A673 (cell line): ENCODE measurements around the gene TIA1. TPM values are rescaled to one million over a fixed set of nuclear protein-coding genes. Genes with fewer than 3 reads are reported as not detected.

Experiments used
- BruUV-seq: library from RNA; stranded (reverse); fragments of 400-500 nt; replicated peaks from 2 replicates; lab custom pipeline; 2021; lab: Mats Ljungman, UMichigan
- CTCF ChIA-PET: fragments of 300-600 bp; sonication (Branson Sonifier 250); formaldehyde crosslinking; loops from one replicate; lab custom pipeline; 2022; ENCODE audit warnings: antibody characterized with exemption; lab: Charles Lee
- POLR2A ChIA-PET: fragments of 300-600 bp; sonication (Branson Sonifier 250); formaldehyde crosslinking; loops from one replicate; lab custom pipeline; 2022; ENCODE audit warnings: antibody characterized with exemption; ENCODE audit not compliant: low non-redundant PET; lab: Charles Lee
- DNase-seq: peaks from one replicate; pipeline ENCODE4 v3.0.0-alpha.2; 2015; ENCODE audit warnings: low spot score
- H3K27ac ChIP-seq: fragments of 200-600 bp; sonication (generic); 2 replicates; pipeline ENCODE4 v1.5.1; 2016; ENCODE audit warnings: mixed run types, low read depth, mild to moderate bottlenecking, mixed read lengths, antibody characterized with exemption, low read length; ENCODE audit not compliant: poor library complexity, severe bottlenecking
- H3K27me3 ChIP-seq: fragments of 200-600 bp; sonication (generic); replicated peaks from 2 replicates; pipeline ENCODE4 v1.6.1; 2017; ENCODE audit warnings: mixed run types, low read depth, mild to moderate bottlenecking, mixed read lengths, antibody characterized with exemption, low read length; ENCODE audit not compliant: insufficient read depth, poor library complexity
- H3K36me3 ChIP-seq: fragments of 200-600 bp; sonication (generic); 2 replicates; pipeline ENCODE4 v1.6.1; 2016; ENCODE audit warnings: mixed run types, mild to moderate bottlenecking, mixed read lengths, antibody characterized with exemption, low read length; ENCODE audit not compliant: insufficient read depth, poor library complexity, severe bottlenecking
- H3K4me1 ChIP-seq: fragments of 200-600 bp; sonication (generic); 2 replicates; pipeline ENCODE4 v1.6.1; 2017; ENCODE audit warnings: mixed run types, mild to moderate bottlenecking, mixed read lengths, antibody characterized with exemption, low read length; ENCODE audit not compliant: insufficient read depth, poor library complexity, severe bottlenecking
- H3K4me3 ChIP-seq: fragments of 200-600 bp; sonication (generic); 2 replicates; pipeline ENCODE4 v1.5.1; 2016; ENCODE audit warnings: low read depth, mixed run types, mild to moderate bottlenecking, mixed read lengths, low read length; ENCODE audit not compliant: poor library complexity, severe bottlenecking
- H3K9me3 ChIP-seq: fragments of 200-600 bp; sonication (generic); 2 replicates; pipeline ENCODE4 v1.6.1; 2016; ENCODE audit warnings: mixed run types, low read depth, mild to moderate bottlenecking, mixed read lengths, antibody characterized with exemption, low read length; ENCODE audit not compliant: poor library complexity, severe bottlenecking
- CTCF ChIP-seq: fragments of 300-800, 200-600 bp; sonication (generic); conservative IDR thresholded peaks from 2 replicates; pipeline ENCODE4 v1.5.1; 2017; ENCODE audit warnings: low read depth, mild to moderate bottlenecking, antibody characterized with exemption, low read length, moderate library complexity, mixed read lengths
- EZH2 ChIP-seq: fragments of 200-600 bp; sonication (generic); IDR thresholded peaks from 2 replicates; pipeline ENCODE4 v1.6.1; 2017; ENCODE audit warnings: borderline replicate concordance, low read depth, mild to moderate bottlenecking, mixed read lengths, antibody characterized with exemption, low read length; ENCODE audit not compliant: poor library complexity, severe bottlenecking
- intact Hi-C: fragments of 100-400 bp; cut with micrococcal nuclease; formaldehyde crosslinking; loops from one replicate; pipeline ENCODE4 v1.10.0; 2022; ENCODE audit not compliant: unreplicated experiment
- total RNA-seq: library from RNA; stranded (reverse); gene quantifications from 2 replicates; pipeline ENCODE4 v1.2.3, GENCODE V29; 2021

TIA1 gene
- total RNA-seq, 1 experiment from 2014 or later, result 197 TPM

GRCh38 chr2:70204452-70204851, 44.0 kb downstream of the TIA1 start:
- Histone ChIP-seq H3K27me3 (no peaks in the 10 kb centered on the region), H3K4me3 (no peak overlapping the region), H3K36me3 (no peaks in the 10 kb centered on the region), H3K27ac (no peak overlapping the region), H3K4me1 (no peaks in the 10 kb centered on the region), H3K9me3 (no peaks in the 10 kb centered on the region)
- CTCF ChIA-PET, result no interaction called here
- BruUV-seq, result no TSS peak
- TF ChIP-seq CTCF, result no peak
- no peak for TF ChIP-seq EZH2
- intact Hi-C loops, result no loop called here
- no peak for DNase-seq
- POLR2A ChIA-PET, result no interaction called here

- ChIA-PET CTCF (no interaction called here), POLR2A (no interaction called here)
- no peaks in the 10 kb centered on the region for H3K36me3 ChIP-seq
- H3K4me1 ChIP-seq, result no peaks in the 10 kb centered on the region
- intact Hi-C loops, result no loop called here
- H3K27ac ChIP-seq, result no peak overlapping the region
- H3K9me3 ChIP-seq, result no peaks in the 10 kb centered on the region
- no TSS peak for BruUV-seq
- no peak overlapping the region for H3K4me3 ChIP-seq
- TF ChIP-seq CTCF (no peak), EZH2 (no peak)
- no peaks in the 10 kb centered on the region for H3K27me3 ChIP-seq
- DNase-seq, result no peak
These were observed 45.3 kb downstream of the TIA1 start for GRCh38 chr2:70203086-70203485.

GRCh38 chr2:70202236-70202806, 46.1 kb downstream of the TIA1 start:
- no peak for TF ChIP-seq CTCF
- Histone ChIP-seq H3K4me3 (no peak overlapping the region), H3K27me3 (no peaks in the 10 kb centered on the region), H3K27ac (no peak overlapping the region), H3K4me1 (no peaks in the 10 kb centered on the region), H3K9me3 (no peaks in the 10 kb centered on the region), H3K36me3 (no peaks in the 10 kb centered on the region)
- no TSS peak for BruUV-seq
- intact Hi-C loops, result no loop called here
- DNase-seq, result no peak
- POLR2A ChIA-PET, result no interaction called here
- CTCF ChIA-PET, result no interaction called here
